Cardiac muscle cell (in vitro differentiated cells and primary cell): ENCODE data around the gene TMCC2. TPM values are rescaled to one million over a fixed set of nuclear protein-coding genes. Genes with fewer than 3 reads are reported as not detected.

Source experiments
- DNase-seq, 2 donors: peaks; one replicate each; pipeline versions ENCODE4 v3.0.0 to v3.0.0-alpha.2; 2010 to 2017; ENCODE audit warnings: low read depth in 1 of 2, low spot score in 1 of 2
- H3K27ac ChIP-seq: fragments of 200-600 bp; sonication (generic); 2 replicates; pipeline ENCODE4 v1.5.1; 2016
- H3K27me3 ChIP-seq: fragments of 200-600 bp; sonication (generic); 2 replicates; pipeline ENCODE4 v1.6.0; 2016; ENCODE audit warnings: control low read depth
- H3K36me3 ChIP-seq: fragments of 200-600 bp; sonication (generic); 2 replicates; pipeline ENCODE4 v1.5.1; 2016; ENCODE audit warnings: control low read depth
- H3K4me1 ChIP-seq: fragments of 200-600 bp; sonication (generic); 2 replicates; pipeline ENCODE4 v1.8.1; 2017; ENCODE audit warnings: low read depth, mild to moderate bottlenecking, mixed run types
- H3K4me3 ChIP-seq: fragments of 200-600 bp; sonication (generic); 2 replicates; pipeline ENCODE4 v1.5.1; 2016; ENCODE audit warnings: mild to moderate bottlenecking
- H3K9me3 ChIP-seq: fragments of 200-600 bp; sonication (generic); 2 replicates; pipeline ENCODE4 v1.5.1; 2017; ENCODE audit warnings: low read depth, mild to moderate bottlenecking, control low read depth
- polyA plus RNA-seq: library from polyadenylated mRNA; unstranded; fragments of >200 nt; fragmentation: Nextera tagmentation; extraction: Ambion mirVana; gene quantifications from 2 replicates; pipeline ENCODE4 v1.2.1, GENCODE V29; 2016
- total RNA-seq: library from RNA; depleted of rRNA; stranded (reverse); fragments of >200 nt; gene quantifications from 2 replicates; pipeline ENCODE4 v1.2.3, GENCODE V29; 2016
- TF ChIP-seq, protein P1 (sequence below): IDR thresholded peaks from 2 replicates; pipeline ENCODE4 v1.5.1; 2012; ENCODE audit warnings: low read depth, mild to moderate bottlenecking, low read length

The TMCC2 gene
- total and polyA plus RNA-seq, 2 experiments from 2014 or later = 6.3 to 10.9 TPM

DNA sequence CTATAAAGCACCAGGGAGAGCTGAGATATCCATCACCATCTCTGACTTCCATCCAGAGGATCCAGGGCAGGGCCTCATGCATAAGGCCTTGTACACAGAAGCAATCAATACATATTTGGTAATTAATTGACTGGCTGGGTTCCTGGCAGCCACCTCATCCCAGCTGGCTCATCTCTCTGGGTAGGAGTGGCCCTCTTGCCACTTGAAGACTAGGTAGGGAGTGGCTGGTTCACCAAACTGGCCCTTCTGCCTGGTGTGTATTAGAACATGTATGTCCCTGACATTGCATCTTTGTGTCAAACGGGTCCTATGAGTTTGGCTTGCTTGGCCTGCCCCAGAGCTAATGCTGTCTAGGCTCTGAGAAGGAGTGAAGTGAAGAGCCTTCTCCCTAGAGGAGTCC, 82.0 kb downstream of the TMCC2 start:
- H3K4me3 ChIP-seq = no peak overlapping the region
- no peaks in the 10 kb centered on the region for H3K27me3 ChIP-seq
- peaks cover 5% of the 10 kb centered on the region for H3K36me3 ChIP-seq
- no peaks in the 10 kb centered on the region for H3K9me3 ChIP-seq
- no peak overlapping the region for H3K27ac ChIP-seq
- no peak for DNase-seq
- TF ChIP-seq, protein P1, sequence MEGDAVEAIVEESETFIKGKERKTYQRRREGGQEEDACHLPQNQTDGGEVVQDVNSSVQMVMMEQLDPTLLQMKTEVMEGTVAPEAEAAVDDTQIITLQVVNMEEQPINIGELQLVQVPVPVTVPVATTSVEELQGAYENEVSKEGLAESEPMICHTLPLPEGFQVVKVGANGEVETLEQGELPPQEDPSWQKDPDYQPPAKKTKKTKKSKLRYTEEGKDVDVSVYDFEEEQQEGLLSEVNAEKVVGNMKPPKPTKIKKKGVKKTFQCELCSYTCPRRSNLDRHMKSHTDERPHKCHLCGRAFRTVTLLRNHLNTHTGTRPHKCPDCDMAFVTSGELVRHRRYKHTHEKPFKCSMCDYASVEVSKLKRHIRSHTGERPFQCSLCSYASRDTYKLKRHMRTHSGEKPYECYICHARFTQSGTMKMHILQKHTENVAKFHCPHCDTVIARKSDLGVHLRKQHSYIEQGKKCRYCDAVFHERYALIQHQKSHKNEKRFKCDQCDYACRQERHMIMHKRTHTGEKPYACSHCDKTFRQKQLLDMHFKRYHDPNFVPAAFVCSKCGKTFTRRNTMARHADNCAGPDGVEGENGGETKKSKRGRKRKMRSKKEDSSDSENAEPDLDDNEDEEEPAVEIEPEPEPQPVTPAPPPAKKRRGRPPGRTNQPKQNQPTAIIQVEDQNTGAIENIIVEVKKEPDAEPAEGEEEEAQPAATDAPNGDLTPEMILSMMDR = no peak
- peaks cover 11% of the 10 kb centered on the region for H3K4me1 ChIP-seq

DNA sequence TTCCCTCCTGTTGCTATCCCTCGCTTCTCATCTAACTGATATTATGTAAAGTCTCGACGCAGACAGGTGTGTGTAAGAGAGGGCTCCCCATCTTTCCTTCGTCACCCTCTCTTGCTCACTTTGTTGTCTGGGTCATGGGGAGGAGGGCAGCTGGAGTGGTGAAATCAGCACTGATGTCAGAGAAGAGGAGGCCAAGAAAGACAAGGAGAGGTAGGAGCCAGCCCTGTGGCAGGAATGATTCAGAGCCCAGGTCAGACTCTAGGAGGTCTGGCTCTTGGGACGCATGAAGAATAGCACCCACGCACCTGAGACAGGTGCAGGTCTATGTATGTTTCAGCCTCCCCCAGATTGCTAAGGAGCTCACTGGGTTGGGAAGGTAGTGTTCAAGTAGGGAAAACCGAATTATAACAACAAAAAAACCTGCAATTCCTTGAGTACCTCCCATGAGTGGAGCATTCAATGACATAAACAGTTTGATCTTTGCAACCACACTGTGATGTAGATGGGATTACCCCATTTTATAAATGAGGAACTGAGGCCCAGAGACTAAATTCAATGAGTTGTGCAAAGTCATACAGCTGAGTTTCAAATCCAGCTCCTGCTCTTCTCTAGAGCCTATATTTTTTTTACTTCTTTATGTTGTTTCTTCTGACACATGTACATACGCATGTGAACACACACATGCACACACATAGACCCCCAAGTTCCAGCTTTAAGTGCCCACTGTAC, 83.4 kb downstream of the TMCC2 start:
- H3K4me1 ChIP-seq = peaks cover 11% of the 10 kb centered on the region
- H3K36me3 ChIP-seq = peaks cover 5% of the 10 kb centered on the region
- no peak overlapping the region for H3K4me3 ChIP-seq
- H3K9me3 ChIP-seq = no peaks in the 10 kb centered on the region
- H3K27ac ChIP-seq = no peak overlapping the region
- H3K27me3 ChIP-seq = no peaks in the 10 kb centered on the region
- TF ChIP-seq, protein P1 = no peak
- no peak for DNase-seq

DNA sequence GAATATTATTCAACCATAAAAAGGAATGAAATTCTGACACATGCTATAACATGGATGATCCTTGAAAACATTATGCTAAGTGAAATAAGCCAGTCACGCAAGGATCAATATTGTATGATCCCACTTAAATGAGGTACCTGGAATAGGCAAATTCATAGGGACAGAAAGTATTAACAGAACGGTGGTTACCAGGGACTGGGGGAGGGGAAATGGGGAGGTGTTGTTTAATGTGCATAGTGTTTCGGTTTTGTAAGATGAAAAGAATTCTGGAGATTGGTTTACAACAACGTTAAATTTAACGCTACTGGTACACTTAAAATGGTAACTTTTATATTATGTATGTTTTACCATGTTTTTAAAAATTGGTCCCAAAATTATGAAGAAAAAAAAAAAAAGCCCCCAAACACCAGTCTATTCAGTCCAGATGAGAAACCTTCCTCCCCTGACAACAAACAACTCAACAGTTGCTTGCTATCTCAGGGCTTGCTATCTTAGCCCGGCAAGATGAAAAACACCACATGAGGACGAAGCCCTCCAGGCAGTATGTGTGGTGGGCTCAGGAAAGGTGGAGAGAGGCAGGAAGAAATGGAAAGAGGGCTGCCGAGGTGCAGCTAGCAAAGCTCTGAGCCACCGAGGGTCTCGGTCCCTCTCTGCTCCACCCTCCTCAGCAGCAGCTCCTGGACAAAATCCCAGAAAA, 85.3 kb downstream of the TMCC2 start:
- TF ChIP-seq, protein P1 = no peak
- Histone ChIP-seq H3K4me1 (peaks cover 20% of the 10 kb centered on the region), H3K27me3 (no peaks in the 10 kb centered on the region), H3K4me3 (no peak overlapping the region), H3K27ac (peak overlapping the region; percentile 76), H3K36me3 (peaks cover under 1% of the 10 kb centered on the region), H3K9me3 (no peaks in the 10 kb centered on the region)
- DNase-seq = no peak

DNA sequence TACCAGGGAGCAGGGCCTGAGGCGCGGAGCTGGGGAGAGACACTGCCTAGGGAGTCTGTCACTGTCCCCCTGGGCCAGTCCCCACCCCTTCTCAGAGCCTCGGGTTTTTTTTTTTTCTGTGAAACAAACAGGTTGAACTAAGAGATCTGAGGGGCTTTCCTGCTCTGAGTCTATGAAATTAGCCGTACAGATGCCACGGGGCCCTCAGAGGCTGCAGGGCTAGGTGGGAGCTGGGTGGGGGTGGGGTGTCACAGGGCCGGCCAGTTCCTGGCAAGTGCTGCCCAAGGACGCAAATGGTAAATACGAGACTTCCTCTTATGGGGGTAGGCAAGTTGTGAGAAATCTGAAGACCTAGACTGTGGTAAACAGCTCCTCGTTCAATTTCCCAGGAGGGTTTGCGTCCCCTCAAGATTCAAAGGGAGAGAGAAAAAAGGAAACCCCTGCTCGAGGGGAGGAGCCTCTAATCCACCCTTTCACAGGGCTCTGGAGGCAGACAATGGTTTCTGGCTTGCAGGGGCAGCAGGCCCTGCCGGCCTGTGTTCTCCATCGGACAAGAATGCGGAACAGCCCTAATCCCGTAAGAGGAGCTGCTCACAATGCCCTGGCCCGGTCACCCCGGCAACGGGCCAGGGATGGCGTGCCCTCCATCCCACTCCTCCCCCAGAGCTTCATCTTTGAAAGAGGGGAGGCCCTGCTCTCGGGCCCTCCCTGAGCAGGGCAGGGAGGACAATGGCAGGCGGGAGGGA, 86.0 kb downstream of the TMCC2 start:
- Histone ChIP-seq H3K4me1 (peaks cover 22% of the 10 kb centered on the region), H3K4me3 (no peak overlapping the region), H3K27me3 (no peaks in the 10 kb centered on the region)

DNA sequence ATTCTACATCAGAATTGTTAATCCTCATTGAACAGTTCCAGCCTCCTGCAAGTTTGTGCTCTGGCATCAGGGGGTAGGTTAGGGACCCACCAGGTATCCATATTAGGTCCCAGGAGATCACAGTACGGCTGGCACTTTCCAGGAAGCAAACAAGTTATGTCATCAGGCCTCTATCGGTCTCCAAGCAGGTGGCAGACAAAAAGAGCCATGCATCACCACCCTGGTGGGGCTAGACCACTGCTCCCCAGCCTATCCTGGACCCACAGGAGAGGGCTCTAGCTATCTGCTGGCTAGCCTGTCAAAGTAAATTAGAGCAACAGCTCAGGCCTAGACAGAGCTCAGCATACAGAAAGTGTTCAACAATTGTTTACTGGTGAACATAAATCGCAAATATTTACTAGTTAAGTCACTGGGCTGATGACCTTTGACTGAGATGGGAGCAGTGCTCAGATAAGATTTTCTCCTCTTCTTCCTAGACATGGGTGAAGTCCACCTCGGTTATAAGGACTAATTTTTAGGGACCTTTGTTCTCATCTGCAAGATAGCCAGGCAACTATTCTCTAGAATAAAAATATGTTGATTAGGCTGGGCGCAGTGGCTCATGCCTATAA, 87.4 kb downstream of the TMCC2 start:
- no peak for DNase-seq
- Histone ChIP-seq H3K27ac (no peak overlapping the region), H3K9me3 (no peaks in the 10 kb centered on the region), H3K36me3 (no peaks in the 10 kb centered on the region), H3K27me3 (no peaks in the 10 kb centered on the region), H3K4me1 (peaks cover 22% of the 10 kb centered on the region), H3K4me3 (no peak overlapping the region)
- TF ChIP-seq, protein P1 = no peak

More for the DNA sequence above, 86.0 kb downstream of the TMCC2 start:
- H3K27ac ChIP-seq = peak overlapping the region; percentile 76
- TF ChIP-seq, protein P1 = no peak
- H3K9me3 ChIP-seq = no peaks in the 10 kb centered on the region
- DNase-seq = peak; percentile 55 to 81
- no peaks in the 10 kb centered on the region for H3K36me3 ChIP-seq
